PC-9 (cell line): ENCODE results near the gene SELENOH. TPM values are rescaled to one million over a fixed set of nuclear protein-coding genes. Genes with fewer than 3 reads are reported as not detected.
A peak's percentile ranks its signal among the peaks of the same experiment; 100 is the strongest.

Experiments
- BruUV-seq: library from RNA; stranded (reverse); fragments of 400-500 nt; replicated peaks from 2 replicates; lab custom pipeline; 2021; lab: Mats Ljungman, UMichigan
- CTCF ChIA-PET: fragments of 300-600 bp; sonication (Branson Sonifier 250); formaldehyde crosslinking; loops from one replicate; lab custom pipeline; 2022; ENCODE audit warnings: antibody characterized with exemption; lab: Charles Lee
- POLR2A ChIA-PET: fragments of 300-600 bp; sonication (Branson Sonifier 250); formaldehyde crosslinking; loops from one replicate; lab custom pipeline; 2022; ENCODE audit warnings: antibody characterized with exemption; ENCODE audit not compliant: unreplicated experiment; lab: Charles Lee
- DNase-seq, 2 experiments: peaks; one replicate each; pipeline versions ENCODE4 v3.0.0 to v3.0.0-alpha.2; 2015 to 2022; ENCODE audit warnings: mixed read lengths in 1 of 2
- H2AFZ ChIP-seq: fragments of 200-600 bp; sonication (generic); 2 replicates; pipeline ENCODE4 v1.8.1; 2017; ENCODE audit warnings: antibody characterized with exemption
- H3F3A ChIP-seq: fragments of 200-600 bp; sonication (generic); 2 replicates; pipeline ENCODE4 v1.8.1; 2017; ENCODE audit warnings: antibody characterized with exemption, mild to moderate bottlenecking, low read depth; ENCODE audit not compliant: insufficient read depth
- H3K27ac ChIP-seq: fragments of 200-600 bp; sonication (generic); 2 replicates; pipeline ENCODE4 v1.6.1; 2016; ENCODE audit warnings: mixed run types
- H3K27me3 ChIP-seq: fragments of 200-600 bp; sonication (generic); 2 replicates; pipeline ENCODE4 v1.6.1; 2016; ENCODE audit warnings: low read depth, mixed run types; ENCODE audit not compliant: insufficient read depth
- H3K36me3 ChIP-seq: fragments of 200-600 bp; sonication (generic); 2 replicates; pipeline ENCODE4 v1.6.1; 2016; ENCODE audit warnings: low read depth, mixed run types
- H3K4me1 ChIP-seq: fragments of 200-600 bp; sonication (generic); replicated peaks from 2 replicates; pipeline ENCODE4 v1.6.1; 2016; ENCODE audit warnings: mixed run types; ENCODE audit not compliant: insufficient read depth
- H3K4me2 ChIP-seq: fragments of 200-600 bp; sonication (generic); 2 replicates; pipeline ENCODE4 v1.6.1; 2017; ENCODE audit warnings: mixed run types
- H3K4me3 ChIP-seq: fragments of 200-600 bp; sonication (generic); 2 replicates; pipeline ENCODE4 v1.6.1; 2016; ENCODE audit warnings: mixed run types
- H3K79me2 ChIP-seq: fragments of 200-600 bp; sonication (generic); 2 replicates; pipeline ENCODE4 v1.6.1; 2017; ENCODE audit warnings: low read depth, mixed run types
- H3K9me2 ChIP-seq: fragments of 200-600 bp; sonication (generic); 2 replicates; pipeline ENCODE4 v1.8.1; 2017; ENCODE audit warnings: mild to moderate bottlenecking; ENCODE audit not compliant: insufficient read depth
- H3K9me3 ChIP-seq: fragments of 200-600 bp; sonication (generic); 2 replicates; pipeline ENCODE4 v1.8.1; 2016; ENCODE audit warnings: low read depth; ENCODE audit not compliant: insufficient read depth
- H4K20me1 ChIP-seq: fragments of 200-600 bp; sonication (generic); 2 replicates; pipeline ENCODE4 v1.8.1; 2017; ENCODE audit not compliant: insufficient read depth
- CTCF ChIP-seq: fragments of 200-600 bp; sonication (generic); conservative IDR thresholded peaks from 2 replicates; pipeline ENCODE4 v1.6.1; 2017; ENCODE audit warnings: mixed run types, antibody characterized with exemption, mild to moderate bottlenecking, moderate library complexity
- EZH2 ChIP-seq: fragments of 200-600 bp; sonication (generic); IDR thresholded peaks from 2 replicates; pipeline ENCODE4 v1.8.0; 2017; ENCODE audit warnings: antibody characterized with exemption, low read depth
- intact Hi-C: fragments of 100-400 bp; cut with micrococcal nuclease; formaldehyde crosslinking; loops from one replicate; pipeline ENCODE4 v1.10.0; 2022; ENCODE audit not compliant: unreplicated experiment
- total RNA-seq: library from RNA; stranded (reverse); gene quantifications from 2 replicates; pipeline ENCODE4 v1.2.3, GENCODE V29; 2021

Gene SELENOH
- total RNA-seq, 1 experiment from 2014 or later: 211 TPM

DNA sequence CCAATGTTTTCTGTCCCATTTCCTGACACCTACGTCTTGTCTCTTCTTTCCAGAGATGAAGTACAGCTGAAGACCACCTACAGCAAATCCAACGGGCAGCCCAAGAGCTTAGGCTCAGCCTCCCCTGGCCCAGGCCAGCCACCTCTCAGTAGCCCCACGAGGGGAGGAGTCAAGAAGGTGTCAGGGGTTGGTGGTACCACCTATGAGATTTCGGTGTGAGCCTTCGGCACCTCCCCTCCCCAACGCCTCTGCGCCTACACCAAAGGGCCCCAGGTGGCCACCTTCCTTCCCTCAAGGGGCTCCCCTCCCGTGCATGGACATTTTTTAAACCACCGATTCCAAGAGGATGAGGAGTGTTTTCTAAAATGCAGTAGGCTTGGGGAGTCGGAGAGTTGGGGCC lies 41.5 kb upstream of the SELENOH start:
- POLR2A ChIA-PET: interaction anchor here (0.6 kb wide), 1 partner anchor 41 kb away, joined by 3 read pairs; no protein-coding TSS in a partner anchor
- Histone ChIP-seq H4K20me1 (peaks cover 5% of the 10 kb centered on the region; the same call in 1 of the 2 replicates), H3K9me2 (no peaks in the 10 kb centered on the region), H3K4me2 (no peak overlapping the region), H3K27me3 (no peaks in the 10 kb centered on the region), H3K4me3 (no peak overlapping the region), H3K36me3 (peaks cover 43% of the 10 kb centered on the region), H3K9me3 (no peaks in the 10 kb centered on the region), H3K27ac (no peak overlapping the region), H3K79me2 (no peaks in the 10 kb centered on the region), H2AFZ (no peak overlapping the region), H3K4me1 (no peaks in the 10 kb centered on the region), H3F3A (peaks cover 43% of the 10 kb centered on the region)
- CTCF ChIA-PET: no interaction called here
- TF ChIP-seq EZH2 (no peak), CTCF (no peak)
- intact Hi-C loops: no loop called here
- no peak for DNase-seq
- BruUV-seq: no TSS peak

DNA sequence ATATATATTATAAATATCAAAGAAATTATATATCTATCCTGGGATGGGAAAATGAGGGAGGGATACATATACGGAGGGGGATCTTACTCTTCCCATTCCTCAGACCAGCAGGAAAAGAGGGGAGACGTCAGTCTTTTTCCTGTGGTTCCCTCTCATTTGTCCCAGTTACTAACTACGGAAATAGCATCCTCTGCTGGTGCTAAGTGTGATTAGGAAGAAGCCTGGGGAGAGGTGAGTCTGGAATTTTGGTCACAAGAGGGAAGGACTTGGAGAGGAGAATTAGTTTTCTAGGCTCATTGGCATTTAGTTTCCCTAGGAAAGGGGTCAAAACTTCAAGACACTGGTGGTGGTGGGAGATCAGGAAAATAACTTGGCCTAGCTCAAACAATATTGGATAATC lies 40.9 kb upstream of the SELENOH start:
- no peaks in the 10 kb centered on the region for H3K79me2 ChIP-seq
- no TSS peak for BruUV-seq
- no peak overlapping the region for H3K4me2 ChIP-seq
- no peak for DNase-seq
- H3K27ac ChIP-seq: no peak overlapping the region
- POLR2A ChIA-PET: interaction anchor here (0.6 kb wide), 1 partner anchor 23 kb away, joined by 9 read pairs; no protein-coding TSS in a partner anchor
- H3K9me3 ChIP-seq: no peaks in the 10 kb centered on the region
- peaks cover 5% of the 10 kb centered on the region; the same call in 1 of the 2 replicates for H4K20me1 ChIP-seq
- H3K36me3 ChIP-seq: peaks cover 45% of the 10 kb centered on the region
- TF ChIP-seq CTCF (no peak), EZH2 (no peak)
- no peak overlapping the region for H2AFZ ChIP-seq
- H3K9me2 ChIP-seq: no peaks in the 10 kb centered on the region
- no peaks in the 10 kb centered on the region for H3K4me1 ChIP-seq
- no peak overlapping the region for H3K4me3 ChIP-seq
- no peaks in the 10 kb centered on the region for H3K27me3 ChIP-seq
- CTCF ChIA-PET: no interaction called here
- intact Hi-C loops: no loop called here
- H3F3A ChIP-seq: peaks cover 48% of the 10 kb centered on the region

DNA sequence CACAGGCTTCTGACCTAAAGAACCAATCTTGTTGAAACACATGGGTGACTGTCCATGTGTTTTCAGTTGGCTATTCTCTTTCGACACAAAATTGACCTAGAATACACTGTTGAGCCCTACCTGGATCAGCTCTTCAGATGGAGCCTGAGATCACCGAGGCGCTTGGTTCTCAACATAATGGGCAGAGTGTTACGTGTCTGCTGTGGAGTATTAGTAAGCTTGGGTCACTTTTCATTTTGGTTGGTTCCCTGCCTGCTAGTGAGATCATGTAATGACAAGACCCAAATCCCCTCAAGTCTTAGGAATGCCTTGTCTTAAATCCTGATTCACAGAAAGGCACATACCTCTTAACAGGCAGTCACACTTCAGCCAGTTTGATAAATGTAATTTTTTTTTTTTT lies 38.0 kb upstream of the SELENOH start:
- no peaks in the 10 kb centered on the region for H3K27me3 ChIP-seq
- TSS peak; percentile 5 for BruUV-seq
- no peak overlapping the region for H3K4me3 ChIP-seq
- no peak overlapping the region for H3K4me2 ChIP-seq
- DNase-seq: no peak
- CTCF ChIA-PET: interaction anchor here (0.6 kb wide), 1 partner anchor 33 kb away, joined by 8 read pairs; no protein-coding TSS in a partner anchor
- intact Hi-C loops: no loop called here
- H3K4me1 ChIP-seq: no peaks in the 10 kb centered on the region
- H3F3A ChIP-seq: peaks cover 54% of the 10 kb centered on the region
- no peaks in the 10 kb centered on the region for H3K9me3 ChIP-seq
- H2AFZ ChIP-seq: no peak overlapping the region
- H3K27ac ChIP-seq: no peak overlapping the region
- H3K9me2 ChIP-seq: no peaks in the 10 kb centered on the region
- H3K36me3 ChIP-seq: peaks cover 35% of the 10 kb centered on the region
- peaks cover 5% of the 10 kb centered on the region; the same call in 1 of the 2 replicates for H4K20me1 ChIP-seq
- POLR2A ChIA-PET: interaction anchor here (0.6 kb wide), 2 partner anchors 31 to 81 kb away, joined by 9 to 46 read pairs; no protein-coding TSS in a partner anchor
- H3K79me2 ChIP-seq: peaks cover 4% of the 10 kb centered on the region; the same call in 1 of the 2 replicates
- TF ChIP-seq CTCF: no peak
- no peak for TF ChIP-seq EZH2
